PFSK-1 (cell line): ENCODE data around the gene SMCO4.

Experiments used
- POLR2AphosphoS5 ChIP-seq: IDR thresholded peaks from 2 replicates; pipeline ENCODE4 v1.6.1; 2012; ENCODE audit warnings: low read depth, mild to moderate bottlenecking, control low read depth, low read length, moderate library complexity
- REST ChIP-seq, 2 experiments: IDR thresholded peaks; 2 replicates each; pipeline versions ENCODE4 v1.6.1 to v1.8.0; 2011 to 2012; ENCODE audit warnings: low read depth in 2 of 2, low read length in 2 of 2, control low read depth in 1 of 2, inconsistent platforms in 1 of 2, mild to moderate bottlenecking in 1 of 2, moderate library complexity in 1 of 2; ENCODE audit not compliant: insufficient read depth in 1 of 2
- TAF1 ChIP-seq: IDR thresholded peaks from 2 replicates; pipeline ENCODE4 v1.6.1; 2012; ENCODE audit warnings: low read length, control low read depth, borderline replicate concordance; ENCODE audit not compliant: insufficient read depth

GRCh38 chr11:93564895-93565294 lies 21.7 kb upstream of the SMCO4 start:
- TF ChIP-seq REST (IDR thresholded peaks at IDR 0.05; ENCODE audit: insufficient read depth in 1 of 2, low read depth in 2 of 2, low read length in 2 of 2), result no peak
- no peak for TF ChIP-seq TAF1
- no peak for TF ChIP-seq POLR2AphosphoS5
